GM21526 (cell line): ENCODE results near the gene ANO3.

ENCODE experiments used
- ATAC-seq: cut with Tn5 transposase; IDR thresholded peaks from one replicate; pipeline ENCODE4 v1.9.1; 2021; ENCODE audit warnings: moderate library complexity; ENCODE audit not compliant: unreplicated experiment, low FRiP score

ANO3 gene

DNA sequence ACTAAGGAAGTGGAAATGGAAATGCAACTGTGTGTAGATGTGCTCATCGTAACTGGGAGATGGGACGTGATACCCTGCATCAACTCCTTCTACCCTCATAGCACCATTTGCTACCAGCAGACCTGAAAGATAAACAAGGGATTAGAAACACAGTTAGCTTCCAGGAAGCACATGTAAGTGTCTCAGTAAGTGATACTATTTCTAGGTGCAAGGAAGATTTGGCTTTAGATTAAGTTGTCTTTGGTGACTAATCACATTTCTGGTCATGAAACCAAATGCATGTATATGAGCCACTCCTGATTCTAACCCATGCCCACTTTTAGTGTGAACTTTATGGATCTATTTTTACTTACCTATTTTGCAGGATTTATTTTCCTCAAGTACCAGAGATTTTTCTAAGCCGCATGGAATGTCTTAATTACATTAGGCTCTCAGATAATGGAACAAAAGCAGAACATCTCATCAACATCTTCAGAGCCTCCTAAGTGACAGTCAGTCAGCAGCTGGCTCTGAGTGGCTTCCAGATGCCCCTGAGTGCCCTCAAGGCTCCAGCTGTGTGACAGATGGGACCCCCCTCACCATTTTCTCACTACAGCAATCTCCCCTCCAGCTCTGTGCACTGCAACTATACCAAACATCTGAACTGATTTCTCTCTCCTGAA is 368.8 kb downstream of the ANO3 start:
- ATAC-seq = no peak

DNA sequence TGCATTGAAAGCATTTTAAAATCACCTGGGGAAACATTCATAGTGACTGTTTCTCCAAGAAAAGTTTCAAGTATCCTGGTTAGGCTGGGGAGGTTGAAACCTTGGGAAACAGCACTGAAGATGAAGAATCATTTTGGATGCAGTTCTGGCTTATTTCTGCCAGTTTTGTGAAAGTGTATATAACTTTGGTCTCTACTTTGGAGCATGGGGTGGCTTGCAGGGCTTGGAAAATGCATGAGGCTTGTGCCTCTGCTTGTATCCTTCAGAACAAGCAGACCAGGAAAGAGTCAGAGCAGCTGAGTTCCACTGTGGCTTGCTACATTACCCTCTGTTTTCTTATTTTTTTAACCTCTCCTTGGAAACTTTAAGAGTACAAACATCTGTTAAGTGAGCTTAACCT is 370.5 kb downstream of the ANO3 start:
- no peak for ATAC-seq

DNA sequence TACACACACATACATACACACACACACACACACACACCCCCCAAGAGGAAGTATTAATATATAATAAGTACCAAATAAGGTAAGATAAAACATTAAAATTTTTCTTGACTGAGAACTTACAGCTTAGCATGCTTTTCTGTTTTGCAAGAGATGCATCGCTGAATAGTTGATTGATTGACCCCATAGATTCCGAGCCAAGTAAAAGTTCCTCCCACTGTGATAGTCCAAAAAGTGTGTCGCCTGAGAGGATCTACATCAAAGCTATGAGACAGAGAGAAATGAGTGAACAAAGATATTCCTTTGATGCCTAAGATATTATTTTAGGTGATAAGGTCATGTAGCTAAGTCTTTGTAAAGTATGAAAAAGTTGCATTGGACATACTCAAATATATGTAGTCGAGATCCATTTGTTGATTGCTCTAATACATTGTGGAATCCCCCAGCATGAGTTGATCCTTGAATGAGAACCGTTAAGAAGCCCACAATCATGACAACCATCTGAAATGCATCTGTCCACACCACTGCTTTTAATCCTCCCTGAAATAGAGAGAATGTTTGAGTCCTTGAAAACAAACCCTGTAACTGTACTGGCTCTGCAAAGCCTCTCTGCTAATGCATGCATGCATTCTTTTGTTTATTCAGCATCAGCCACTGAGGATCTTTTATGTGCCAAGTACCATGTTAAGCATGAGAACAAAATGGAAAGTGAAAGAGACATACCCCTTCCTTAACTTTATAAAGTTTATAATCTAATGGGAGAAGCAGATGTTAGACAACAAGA is 371.7 kb downstream of the ANO3 start:
- no peak for ATAC-seq

DNA sequence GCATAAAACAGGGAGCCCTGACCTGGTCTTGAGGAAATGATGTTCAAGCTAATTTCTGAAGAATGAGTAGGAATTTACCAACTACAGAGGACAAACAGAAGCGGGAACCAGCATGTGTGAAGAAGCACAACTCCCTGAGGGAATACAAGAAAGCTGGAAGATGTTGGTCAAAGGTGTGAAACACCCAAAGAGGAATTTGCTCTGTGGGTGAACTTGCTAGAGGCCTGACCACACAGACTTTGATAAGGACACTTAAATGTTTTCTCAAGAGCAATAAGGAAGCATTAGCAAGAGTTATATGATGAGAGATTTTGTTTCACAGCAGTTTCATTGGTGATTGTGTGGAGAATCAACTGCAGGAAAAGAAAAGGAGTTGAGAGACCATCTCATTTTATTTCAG is 372.3 kb downstream of the ANO3 start:
- ATAC-seq = no peak

DNA sequence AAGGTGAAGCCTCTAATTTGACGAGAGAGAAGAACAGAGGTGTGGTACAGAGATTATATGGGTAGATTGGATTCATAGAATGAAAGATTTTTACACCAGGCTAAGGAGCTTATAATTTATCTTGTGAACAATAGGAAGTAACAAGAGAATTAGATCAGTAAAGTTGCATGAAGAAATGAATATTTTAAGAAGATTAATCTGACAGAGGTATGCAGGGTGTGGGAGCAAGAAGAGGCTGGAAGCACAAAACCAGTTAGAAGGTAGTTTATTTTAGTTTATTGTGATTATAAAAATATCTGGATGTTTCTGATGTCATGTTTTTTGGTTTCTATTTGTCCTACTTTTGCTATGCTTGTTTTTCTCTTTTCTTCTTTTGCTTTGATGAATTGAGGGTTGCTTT is 374.3 kb downstream of the ANO3 start:
- ATAC-seq = no peak

DNA sequence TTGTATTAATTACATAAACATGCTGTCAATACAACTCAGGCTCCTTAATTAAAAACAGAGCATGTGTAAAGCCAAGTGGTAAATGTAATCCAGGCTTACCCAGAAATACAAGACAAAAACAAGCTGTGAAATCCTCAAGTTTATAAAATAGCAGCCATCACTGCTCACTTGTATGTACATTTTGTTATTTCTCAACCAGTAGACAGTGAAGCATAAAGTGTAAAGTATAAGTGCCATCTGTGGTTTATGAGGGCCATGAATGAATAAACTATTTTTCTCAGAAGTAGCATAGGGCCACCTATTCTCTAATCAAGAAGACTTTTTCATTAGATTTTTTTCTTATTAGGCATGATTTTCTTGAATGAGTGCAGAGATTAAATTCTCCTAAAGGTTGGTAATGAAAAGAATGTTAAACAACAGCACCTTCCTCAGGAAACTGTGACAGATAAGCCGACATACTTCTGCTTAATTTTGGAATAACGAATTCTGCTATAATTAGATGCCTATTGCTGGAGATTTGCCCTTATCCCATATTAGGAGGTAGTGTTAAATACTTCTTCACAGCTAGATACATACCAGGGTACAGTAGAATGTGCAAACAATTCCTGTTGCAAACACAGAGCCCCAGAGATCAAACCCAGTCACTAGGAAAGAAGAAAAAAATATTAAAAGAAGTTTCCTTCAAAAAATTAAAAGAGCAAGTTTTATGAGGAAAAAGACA is 377.0 kb downstream of the ANO3 start:
- ATAC-seq = no peak

DNA sequence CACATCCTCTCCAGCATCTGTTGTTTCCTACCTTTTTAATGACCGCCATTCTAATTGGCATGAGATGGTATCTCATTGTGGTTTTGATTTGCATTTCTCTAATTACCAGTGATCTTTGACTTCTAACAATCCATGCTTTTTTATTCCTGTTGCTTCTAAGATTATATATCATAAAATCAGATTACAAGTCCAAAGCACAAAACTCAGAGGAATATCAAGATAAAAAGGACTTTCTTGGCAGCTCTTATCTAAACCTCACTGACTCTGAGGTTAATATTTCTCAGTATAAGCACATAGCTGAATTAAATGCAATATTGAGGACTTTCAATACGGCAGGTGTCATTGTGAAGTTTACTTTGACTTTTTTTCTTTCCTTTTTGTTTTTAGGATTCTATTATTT is 378.6 kb downstream of the ANO3 start:
- no peak for ATAC-seq

DNA sequence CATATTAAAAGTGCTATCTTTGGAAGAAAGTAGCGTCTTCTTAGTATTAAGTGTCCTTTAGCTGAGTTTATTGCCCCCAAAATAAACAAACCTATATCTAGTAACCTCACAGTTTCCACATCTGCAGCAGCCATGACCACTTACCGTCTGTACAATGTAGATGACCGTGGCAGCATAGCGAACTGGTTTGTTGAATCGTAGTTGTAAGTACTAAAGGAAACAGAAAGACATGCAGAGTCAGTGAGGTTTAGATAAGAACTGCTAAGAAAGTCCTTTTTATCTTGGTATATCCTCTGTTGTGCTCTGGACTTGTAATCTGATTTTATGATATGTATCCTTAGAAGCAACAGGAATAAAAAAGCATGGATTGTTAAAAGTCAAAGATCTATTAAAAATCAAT is 380.6 kb downstream of the ANO3 start:
- ATAC-seq = no peak
